Nephron progenitor cell (in vitro differentiated cells): ENCODE results near the gene B4GALNT1.

Experiments
- DNase-seq: peaks from one replicate; pipeline ENCODE4 v3.0.0; 2021
- H3K27ac Mint-ChIP-seq: 2 replicates; pipeline ENCODE4 v1.8.0; 2021; ENCODE audit warnings: mild to moderate bottlenecking, moderate library complexity, mixed read lengths
- H3K27me3 Mint-ChIP-seq: 2 replicates; pipeline ENCODE4 v1.8.0; 2021; ENCODE audit warnings: mild to moderate bottlenecking, low read depth, mixed read lengths; ENCODE audit not compliant: poor library complexity
- H3K36me3 Mint-ChIP-seq: 2 replicates; pipeline ENCODE4 v1.8.0; 2021; ENCODE audit warnings: low read depth, mixed read lengths
- H3K4me1 Mint-ChIP-seq: 2 replicates; pipeline ENCODE4 v1.8.0; 2021; ENCODE audit warnings: mixed read lengths
- H3K4me3 Mint-ChIP-seq: 2 replicates; pipeline ENCODE4 v1.8.0; 2021; ENCODE audit warnings: mild to moderate bottlenecking, moderate library complexity, mixed read lengths
- H3K9me3 Mint-ChIP-seq: 2 replicates; pipeline ENCODE4 v1.8.0; 2021; ENCODE audit warnings: mild to moderate bottlenecking, moderate library complexity, mixed read lengths
- CTCF ChIP-seq: fragments of 200-600 bp; sonication (generic); IDR thresholded peaks from 2 replicates; pipeline ENCODE4 v1.5.0; 2021; ENCODE audit warnings: antibody characterized with exemption

Gene B4GALNT1

GRCh38 chr12:57614178-57614947, 18.6 kb downstream of the B4GALNT1 start:
- no peak overlapping the region for H3K27ac Mint-ChIP-seq
- H3K27me3 Mint-ChIP-seq = peaks cover 92% of the 10 kb centered on the region
- peaks cover 3% of the 10 kb centered on the region for H3K9me3 Mint-ChIP-seq
- peaks cover 27% of the 10 kb centered on the region for H3K4me1 Mint-ChIP-seq
- DNase-seq = peak; percentile 29
- H3K4me3 Mint-ChIP-seq = no peak overlapping the region
- no peak for TF ChIP-seq CTCF
- H3K36me3 Mint-ChIP-seq = peaks cover 56% of the 10 kb centered on the region

- Mint-ChIP-seq H3K27ac (no peak overlapping the region), H3K27me3 (peaks cover 89% of the 10 kb centered on the region), H3K36me3 (peaks cover 63% of the 10 kb centered on the region), H3K4me1 (peaks cover 24% of the 10 kb centered on the region), H3K4me3 (no peak overlapping the region), H3K9me3 (no peaks in the 10 kb centered on the region)
- no peak for TF ChIP-seq CTCF
- no peak for DNase-seq
Observed at GRCh38 chr12:57613427-57614109, 19.4 kb downstream of the B4GALNT1 start.

GRCh38 chr12:57612711-57613426, 20.1 kb downstream of the B4GALNT1 start:
- Mint-ChIP-seq H3K36me3 (peaks cover 65% of the 10 kb centered on the region), H3K27me3 (peaks cover 86% of the 10 kb centered on the region), H3K9me3 (no peaks in the 10 kb centered on the region), H3K4me3 (peak overlapping the region; percentile 81), H3K4me1 (peaks cover 24% of the 10 kb centered on the region), H3K27ac (no peak overlapping the region)
- DNase-seq = no peak
- TF ChIP-seq CTCF = no peak

- no peak for TF ChIP-seq CTCF
- Mint-ChIP-seq H3K4me1 (peaks cover 24% of the 10 kb centered on the region), H3K27ac (no peak overlapping the region), H3K9me3 (no peaks in the 10 kb centered on the region), H3K27me3 (peaks cover 83% of the 10 kb centered on the region), H3K36me3 (peaks cover 63% of the 10 kb centered on the region), H3K4me3 (peak overlapping the region; percentile 81)
- DNase-seq = no peak
Observed at GRCh38 chr12:57611827-57612710, 20.9 kb downstream of the B4GALNT1 start.

GRCh38 chr12:57611108-57611826, 21.7 kb downstream of the B4GALNT1 start, which contains the start of gene ARHGEF25:
TSS of gene ARHGEF25 (plus strand) at chr12:57611435. CDS start at chr12:57611895, 460 bp downstream.
- Mint-ChIP-seq H3K9me3 (no peaks in the 10 kb centered on the region), H3K27me3 (peaks cover 75% of the 10 kb centered on the region), H3K4me1 (peaks cover 24% of the 10 kb centered on the region), H3K36me3 (peaks cover 55% of the 10 kb centered on the region), H3K27ac (no peak within 1 kb of the TSS), H3K4me3 (peak within 1 kb of the TSS; percentile 82)
- no peak for TF ChIP-seq CTCF
- DNase-seq = peak; percentile 83
